B cell (primary cell): ENCODE data around the gene MRPL36. TPM values are rescaled to one million over a fixed set of nuclear protein-coding genes. Genes with fewer than 3 reads are reported as not detected.

Experiments used
- polyA plus RNA-seq: library from polyadenylated mRNA; depleted of rRNA; stranded (reverse); fragments of >200 nt; gene quantifications from 2 replicates; pipeline ENCODE4 v1.2.3, GENCODE V29; 2012
- total RNA-seq, 2 donors: library from RNA; stranded (reverse); fragments of 120-200 nt in 1 of 2; gene quantifications; 1 replicate in 1 of 2; 2 replicates in 1 of 2; pipeline versions ENCODE4 v1.2.3 to v1.2.4, GENCODE V29; 2013 to 2022

MRPL36 gene
- total and polyA plus RNA-seq, 2 donors (not counting 1 experiment from before 2014, with no cell fraction given), result 12.5 to 25.0 TPM

Other genes starting within 250 kb of the MRPL36 start
- gene NDUFS6, start 1.6 kb upstream of the MRPL36 start, total RNA-seq, result 16.2 and 16.9 TPM in 2 replicates
- 14.6 and 18.0 TPM in 2 replicates for gene NDUFS6, start 1.6 kb upstream of the MRPL36 start, polyA plus RNA-seq
- gene IRX4, start 83.1 kb upstream of the MRPL36 start, total RNA-seq, result not detected in 2 replicates
- gene IRX4, start 83.1 kb upstream of the MRPL36 start, polyA plus RNA-seq, result not detected in 2 replicates